ENCODE measurements around the gene TRIM8. TPM values are rescaled to one million over a fixed set of nuclear protein-coding genes. Genes with fewer than 3 reads are reported as not detected.

The TRIM8 gene
- total and polyA plus RNA-seq, 8 donors = 40.0 to 253 (median 75.8) TPM

- WGBS, 5 donors = 59 to 72% (median 64%) methylated on average over 11 of the region's 11 CpGs
- intact Hi-C loops (cut with DNase I; ENCODE audit: low total_unique reads) = no loop called here
- no peaks in the 10 kb centered on the region for H3K9me3 ChIP-seq
- peak in 1 of 2 donors; percentile 84 for DNase-seq
- peaks cover 6 to 29% (median 14%) of the 10 kb centered on the region in 4 donors for H3K36me3 ChIP-seq
- H3K27me3 ChIP-seq = no peaks in the 10 kb centered on the region
- H3K4me3 ChIP-seq = no peak overlapping the region
- TF ChIP-seq CTCF (IDR thresholded peaks at IDR 0.05) (no peak), POLR2A (IDR thresholded peaks at IDR 0.05) (no peak), EP300 (IDR thresholded peaks at IDR 0.05) (no peak), POLR2AphosphoS5 (IDR thresholded peaks at IDR 0.05) (no peak)
- peak overlapping the region; percentile 56 to 87 (median 85) for H3K27ac ChIP-seq
- peaks cover 41 to 83% (median 64%) of the 10 kb centered on the region in 4 donors for H3K4me1 ChIP-seq
These were observed 15.8 kb upstream of the TRIM8 start for GRCh38 chr10:102628451-102628911.

- intact Hi-C loops (cut with DNase I; ENCODE audit: low total_unique reads) = no loop called here
- Histone ChIP-seq H3K9me3 (no peaks in the 10 kb centered on the region), H3K27me3 (no peaks in the 10 kb centered on the region), H3K4me3 (no peak overlapping the region), H3K27ac (peak overlapping the region in 4 of 5 donors; percentile 81 to 87 (median 86)), H3K4me1 (peaks cover 48 to 89% (median 72%) of the 10 kb centered on the region in 4 donors), H3K36me3 (peaks cover 6 to 29% (median 14%) of the 10 kb centered on the region in 4 donors)
- peak in 1 of 2 donors; percentile 73 for DNase-seq
- 75 to 80% (median 76%) methylated on average over 16 to 22 of the region's 22 CpGs for WGBS, 5 donors
- TF ChIP-seq POLR2AphosphoS5 (IDR thresholded peaks at IDR 0.05) (no peak), POLR2A (IDR thresholded peaks at IDR 0.05) (no peak), EP300 (IDR thresholded peaks at IDR 0.05) (no peak), CTCF (IDR thresholded peaks at IDR 0.05) (no peak)
These were observed 14.3 kb upstream of the TRIM8 start for GRCh38 chr10:102629661-102630614.

- Histone ChIP-seq H3K27ac (peak overlapping the region in 1 of 5 donors; percentile 73), H3K27me3 (no peaks in the 10 kb centered on the region), H3K36me3 (peaks cover 6 to 29% (median 14%) of the 10 kb centered on the region in 4 donors), H3K9me3 (no peaks in the 10 kb centered on the region), H3K4me3 (no peak overlapping the region), H3K4me1 (peaks cover 48 to 88% (median 68%) of the 10 kb centered on the region in 4 donors)
- 77 to 85% (median 79%) methylated on average over 4 to 6 of the region's 6 CpGs for WGBS, 5 donors
- DNase-seq = no peak
- TF ChIP-seq CTCF (IDR thresholded peaks at IDR 0.05) = no peak
- TF ChIP-seq POLR2A (IDR thresholded peaks at IDR 0.05) = no peak
- TF ChIP-seq EP300 (IDR thresholded peaks at IDR 0.05) = no peak
- no peak for TF ChIP-seq POLR2AphosphoS5 (IDR thresholded peaks at IDR 0.05)
- intact Hi-C loops (cut with DNase I; ENCODE audit: low total_unique reads) = no loop called here
These were observed 13.6 kb upstream of the TRIM8 start for GRCh38 chr10:102630663-102631062.

- WGBS, 5 donors = 90 to 94% (median 93%) methylated on average over 10 of the region's 10 CpGs
- TF ChIP-seq EP300 (IDR thresholded peaks at IDR 0.05) = no peak
- no peak for TF ChIP-seq CTCF (IDR thresholded peaks at IDR 0.05)
- DNase-seq = no peak
- Histone ChIP-seq H3K4me3 (no peak overlapping the region), H3K4me1 (peaks cover 40 to 77% (median 60%) of the 10 kb centered on the region in 4 donors), H3K36me3 (peaks cover 6 to 29% (median 14%) of the 10 kb centered on the region in 4 donors), H3K27me3 (no peaks in the 10 kb centered on the region), H3K9me3 (no peaks in the 10 kb centered on the region), H3K27ac (peak overlapping the region in 2 of 5 donors; percentile 73 to 77)
- intact Hi-C loops (cut with DNase I; ENCODE audit: low total_unique reads) = no loop called here
These were observed 12.5 kb upstream of the TRIM8 start for GRCh38 chr10:102631525-102632393.
